ENCODE results near the gene SLC11A1.

Gene SLC11A1

DNA sequence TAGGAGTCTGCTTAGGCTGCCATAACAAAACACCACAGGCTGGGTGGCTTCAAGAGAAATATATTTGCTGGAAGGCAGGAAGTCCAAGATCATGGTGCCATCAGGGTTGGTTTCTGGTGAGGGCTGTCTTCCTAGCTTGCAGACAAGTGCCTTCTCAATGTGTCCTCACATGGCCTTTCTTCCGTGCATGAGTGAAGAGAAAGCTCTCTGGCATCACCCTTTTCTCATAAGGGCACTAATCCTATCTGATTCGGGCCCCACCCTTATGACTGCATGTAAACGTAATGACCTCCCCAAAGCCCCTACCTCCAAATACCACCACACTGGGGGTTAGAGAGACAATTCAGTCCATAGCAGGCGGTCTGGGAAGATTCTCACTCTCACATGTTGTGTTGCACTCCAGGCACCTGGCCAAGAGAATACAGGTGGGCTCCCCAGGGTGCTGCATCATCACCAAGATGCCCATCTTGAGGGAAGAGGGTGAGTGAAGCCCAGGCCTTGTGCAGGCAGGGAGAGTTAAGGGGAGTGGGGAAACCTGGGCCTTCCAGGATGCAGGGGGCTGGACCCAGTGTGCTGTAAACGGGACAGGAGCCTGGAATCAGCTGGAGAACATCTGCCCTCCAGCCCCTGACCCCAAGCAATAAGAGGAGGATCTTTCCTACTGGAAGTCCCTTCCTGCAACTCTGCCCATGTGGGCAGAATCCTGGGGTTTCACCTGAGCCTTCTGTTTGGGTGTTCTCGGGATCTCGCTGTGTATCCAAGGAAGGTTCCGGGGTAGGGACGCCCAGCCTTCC lies 15.3 kb upstream of the SLC11A1 start:
- DNase-seq (ENCODE audit: low read depth in 2 of 2) = no peak

DNA sequence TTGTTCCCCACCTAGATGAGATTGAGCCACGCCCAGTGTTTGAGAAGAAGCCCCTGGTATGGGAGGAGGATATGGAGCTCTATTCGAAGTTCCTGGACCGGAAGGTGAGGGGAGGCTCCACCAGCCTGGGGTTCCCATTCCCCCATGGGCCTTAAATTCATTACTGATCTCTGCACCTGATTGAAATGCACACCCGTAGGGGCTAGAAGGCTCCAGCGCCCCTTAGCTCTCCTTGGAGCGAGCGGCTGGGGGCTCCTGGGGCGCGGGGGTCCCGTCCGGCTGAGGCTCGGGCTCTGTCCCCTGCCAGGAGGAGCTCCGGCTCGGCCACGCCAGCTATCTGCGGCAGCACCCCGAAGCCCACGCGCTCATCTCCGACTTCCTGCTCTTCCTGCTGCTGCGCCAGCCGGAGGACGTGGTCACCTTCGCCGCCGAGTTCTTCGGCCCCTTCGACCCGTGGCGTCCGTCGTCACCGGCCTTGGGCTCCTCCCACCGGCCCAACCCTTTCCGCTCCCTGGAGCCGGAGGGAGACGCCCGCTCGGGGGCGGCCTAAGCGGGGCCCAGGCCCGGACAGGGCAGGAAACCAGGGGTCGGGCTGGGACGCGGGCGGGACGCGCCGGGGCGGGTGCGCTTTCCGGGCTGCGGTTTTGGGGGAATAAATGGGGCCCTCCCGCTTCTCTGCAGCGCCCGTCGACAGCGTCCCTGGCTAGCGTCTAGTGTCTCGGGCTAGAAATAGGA lies 14.5 kb upstream of the SLC11A1 start:
- DNase-seq (ENCODE audit: low read depth in 2 of 2) = peak; percentile 39 to 40

DNA sequence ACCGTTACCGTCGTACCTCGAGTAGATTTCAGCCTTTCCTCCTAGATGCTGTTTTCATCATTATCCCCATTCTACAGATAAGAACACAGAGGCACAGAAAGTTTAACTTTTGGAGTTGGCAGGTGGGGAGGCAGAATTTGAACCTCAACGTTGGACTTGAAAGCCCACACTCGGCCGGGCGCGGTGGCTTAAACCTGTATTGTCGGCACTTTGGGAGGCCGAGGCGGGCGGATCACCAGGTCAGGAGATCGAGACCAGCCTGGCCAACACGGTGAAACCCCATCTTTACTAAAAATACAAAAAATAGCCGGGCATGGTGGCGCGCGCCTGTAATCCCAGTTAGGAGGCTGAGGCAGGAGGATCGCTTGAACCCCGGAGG lies 13.9 kb upstream of the SLC11A1 start:
- DNase-seq (ENCODE audit: low read depth in 2 of 2) = no peak

DNA sequence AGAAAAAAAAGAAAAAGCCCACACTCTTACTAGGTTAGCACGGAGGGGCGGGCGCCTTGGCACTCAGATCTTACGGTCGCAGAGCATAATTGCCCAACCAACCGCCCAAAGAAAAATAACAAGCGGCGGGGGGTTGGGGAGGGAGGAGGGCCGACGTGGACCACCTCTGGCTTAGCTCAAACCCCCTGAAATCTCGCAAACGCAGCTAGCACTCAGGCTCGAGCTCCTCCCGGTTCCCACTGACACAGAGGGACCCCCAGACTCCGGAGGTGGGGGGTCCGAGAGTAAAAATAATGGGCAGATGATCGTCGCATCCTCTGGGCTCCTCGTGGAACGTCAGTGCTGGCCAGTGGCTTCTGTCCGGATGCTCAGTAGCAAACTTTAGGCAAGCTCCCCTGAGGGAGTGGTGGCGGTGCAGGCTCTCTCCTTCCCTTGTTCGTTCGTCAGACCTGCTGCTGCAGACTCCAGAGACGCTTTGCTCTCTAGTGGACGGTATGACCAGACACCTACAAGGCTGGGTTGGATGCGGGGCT lies 13.4 kb upstream of the SLC11A1 start:
- no peak for DNase-seq (ENCODE audit: low read depth in 2 of 2)

DNA sequence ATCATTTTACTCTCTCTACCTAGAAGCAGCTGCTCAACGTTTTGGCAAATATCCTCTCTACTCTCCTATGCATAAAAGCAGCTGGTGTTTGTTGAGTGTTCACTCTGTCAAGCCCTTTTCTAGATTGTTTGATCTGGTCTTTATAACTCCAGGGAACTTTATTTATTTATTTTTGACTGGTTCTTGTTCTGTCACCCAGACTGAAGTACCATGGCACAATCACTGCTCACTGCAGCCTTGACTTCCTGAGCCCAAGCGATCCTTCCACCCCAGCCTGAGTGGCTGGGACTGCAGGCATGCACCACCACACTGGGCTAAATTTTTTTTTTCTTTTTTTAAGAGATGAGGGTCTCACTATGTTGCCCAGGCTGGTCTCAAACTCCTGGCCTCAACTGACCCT lies 12.7 kb upstream of the SLC11A1 start:
- DNase-seq (ENCODE audit: low read depth in 2 of 2) = no peak

DNA sequence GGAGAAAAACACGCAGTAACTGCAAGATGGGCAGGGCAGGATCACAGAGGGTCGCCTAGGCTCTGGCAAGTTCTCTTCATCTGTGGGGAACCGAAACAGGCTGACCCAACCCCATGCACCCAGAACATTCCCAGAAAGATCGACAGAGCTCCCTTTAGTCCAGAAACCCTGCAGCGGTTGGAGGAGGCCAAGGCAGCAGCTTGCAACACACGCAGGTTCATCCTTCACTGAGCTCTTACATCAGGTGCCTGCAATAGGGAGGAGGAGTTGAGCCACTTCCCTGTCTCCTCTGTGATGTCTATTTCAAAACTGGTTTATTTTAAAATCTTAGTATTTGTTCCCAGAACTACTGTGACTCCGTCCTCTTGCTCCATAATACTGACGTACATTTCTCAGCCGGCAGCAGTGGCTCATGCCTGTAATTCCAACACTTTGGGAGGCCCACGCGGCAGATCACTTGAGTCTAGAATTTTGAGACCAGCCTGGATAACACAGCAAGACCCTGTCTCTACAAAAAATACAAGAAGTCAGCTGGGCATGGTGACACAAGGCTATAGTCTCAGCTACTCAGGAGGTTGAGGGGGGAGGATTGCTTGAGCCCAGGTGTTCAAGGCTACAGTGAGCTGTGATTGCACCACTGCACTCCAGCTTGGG lies 11.5 kb upstream of the SLC11A1 start:
- no peak for DNase-seq (ENCODE audit: low read depth in 2 of 2)

DNA sequence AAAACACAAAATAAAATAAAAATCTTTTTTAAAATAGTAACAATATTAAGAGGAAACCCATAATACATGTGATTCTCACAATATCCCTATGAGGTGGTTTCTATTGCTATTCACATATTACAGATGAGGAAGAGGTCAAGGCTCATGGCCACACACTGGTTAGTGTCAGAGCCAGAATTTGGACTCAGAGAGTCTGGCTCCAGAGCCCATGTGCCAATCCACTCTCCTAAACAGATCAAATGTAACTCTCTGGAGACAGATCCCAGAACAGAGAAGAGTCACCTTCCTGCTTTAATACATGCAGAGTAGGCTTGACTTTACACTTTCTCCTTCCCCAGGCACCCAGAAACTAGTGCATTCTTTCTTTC lies 10.1 kb upstream of the SLC11A1 start:
- DNase-seq (ENCODE audit: low read depth in 2 of 2) = no peak

DNA sequence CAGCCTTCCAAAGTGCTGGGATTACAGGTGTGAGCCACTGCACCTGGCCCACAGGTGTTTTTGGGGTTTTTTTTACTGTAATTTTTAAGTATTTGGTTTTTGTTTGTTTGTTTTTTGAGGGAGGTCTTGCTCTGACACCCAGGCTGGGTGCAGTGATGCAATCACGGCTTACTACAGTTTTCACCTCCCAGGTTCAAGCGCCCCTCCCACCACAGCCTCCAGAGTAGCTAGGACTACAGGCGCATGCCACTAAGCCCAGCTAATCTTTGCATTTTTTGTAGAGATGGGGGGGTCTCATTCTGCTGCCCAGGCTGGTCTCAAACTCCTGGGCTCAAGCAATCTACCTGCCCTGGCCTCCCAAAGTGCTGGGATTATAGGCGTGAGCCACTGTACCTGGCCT lies 7.3 kb upstream of the SLC11A1 start:
- no peak for DNase-seq (ENCODE audit: low read depth in 2 of 2)

DNA sequence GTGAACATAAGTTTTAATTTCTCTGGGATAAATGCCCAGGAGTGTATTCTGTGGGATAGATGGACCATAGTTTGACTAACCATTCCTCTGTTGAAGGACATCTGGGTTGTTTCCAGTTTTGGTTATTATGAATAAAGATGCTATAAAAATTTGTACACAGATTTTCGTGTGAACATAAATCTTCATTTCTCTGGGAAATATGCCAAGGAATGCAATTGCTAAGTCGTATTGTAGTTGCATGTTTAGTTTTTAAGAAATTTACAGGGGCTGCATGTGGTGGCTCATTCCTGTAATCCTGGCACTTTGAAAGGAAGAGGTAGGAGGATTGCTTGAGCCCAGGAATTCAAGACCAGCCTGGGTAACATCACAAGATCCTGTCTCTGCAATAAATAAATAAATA lies 6.9 kb upstream of the SLC11A1 start:
- no peak for DNase-seq (ENCODE audit: low read depth in 2 of 2)

DNA sequence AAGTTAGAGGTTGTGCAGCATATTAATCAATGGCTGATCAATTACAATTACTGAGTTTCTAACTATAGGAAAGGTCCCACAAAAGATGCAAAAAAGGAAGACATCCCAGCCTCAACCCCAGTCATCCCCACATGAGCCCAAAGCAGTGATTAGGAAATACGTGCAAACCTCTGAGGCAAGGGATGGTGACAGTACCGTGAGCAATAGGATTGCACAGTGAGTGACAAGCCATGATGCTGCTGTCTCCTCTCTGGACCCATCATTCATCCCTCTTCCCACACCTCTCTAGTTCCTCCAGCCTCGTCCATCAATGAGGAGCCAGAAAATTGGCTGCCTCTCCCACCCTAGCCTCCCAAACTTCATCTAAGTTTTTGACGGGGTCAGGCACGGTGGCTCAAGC lies 4.0 kb upstream of the SLC11A1 start:
- DNase-seq (ENCODE audit: low read depth in 2 of 2) = no peak

DNA sequence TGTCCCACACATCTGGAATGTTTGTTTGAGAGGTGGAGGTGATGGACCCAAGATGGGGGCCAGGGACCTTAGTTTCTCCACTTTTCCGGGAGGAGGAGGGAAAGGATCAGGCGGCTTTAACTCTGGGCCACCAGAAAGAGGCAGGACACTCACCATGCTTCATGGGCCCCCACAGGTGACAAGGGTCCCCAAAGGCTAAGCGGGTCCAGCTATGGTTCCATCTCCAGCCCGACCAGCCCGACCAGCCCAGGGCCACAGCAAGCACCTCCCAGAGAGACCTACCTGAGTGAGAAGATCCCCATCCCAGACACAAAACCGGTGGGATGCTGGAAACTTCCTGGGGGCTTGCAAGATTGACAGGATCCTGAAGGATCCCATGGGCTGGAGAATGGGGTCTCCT lies 712 bp downstream of the SLC11A1 start:
- no peak for DNase-seq (ENCODE audit: low read depth in 2 of 2)

DNA sequence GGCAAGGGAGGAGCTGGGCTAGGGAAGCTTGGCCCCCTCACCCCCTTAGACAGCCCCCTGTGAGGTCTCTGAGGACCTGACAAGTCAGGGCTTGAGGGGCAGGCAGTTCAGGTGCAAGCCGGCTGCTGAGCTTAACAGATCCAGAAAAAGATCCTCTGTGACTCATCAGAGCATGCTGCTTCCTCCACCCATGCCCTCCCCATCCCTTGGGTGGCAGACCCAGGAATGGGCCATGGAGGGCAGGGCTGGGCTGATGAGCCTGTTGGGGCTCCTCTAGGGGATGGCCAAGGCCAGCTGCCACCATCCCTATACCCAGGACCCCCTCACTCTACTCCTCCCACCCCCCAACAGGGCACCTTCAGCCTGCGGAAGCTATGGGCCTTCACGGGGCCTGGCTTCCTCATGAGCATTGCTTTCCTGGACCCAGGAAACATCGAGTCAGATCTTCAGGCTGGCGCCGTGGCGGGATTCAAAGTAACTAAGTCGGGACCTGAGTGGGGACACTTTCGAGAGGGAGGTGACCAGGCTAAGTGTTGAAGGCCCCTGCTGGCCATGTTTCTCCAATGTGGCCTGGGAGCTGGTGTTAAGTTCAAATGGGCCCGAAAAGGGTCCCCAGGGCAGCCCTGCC lies 1.9 kb downstream of the SLC11A1 start:
- no peak for DNase-seq (ENCODE audit: low read depth in 2 of 2)

DNA sequence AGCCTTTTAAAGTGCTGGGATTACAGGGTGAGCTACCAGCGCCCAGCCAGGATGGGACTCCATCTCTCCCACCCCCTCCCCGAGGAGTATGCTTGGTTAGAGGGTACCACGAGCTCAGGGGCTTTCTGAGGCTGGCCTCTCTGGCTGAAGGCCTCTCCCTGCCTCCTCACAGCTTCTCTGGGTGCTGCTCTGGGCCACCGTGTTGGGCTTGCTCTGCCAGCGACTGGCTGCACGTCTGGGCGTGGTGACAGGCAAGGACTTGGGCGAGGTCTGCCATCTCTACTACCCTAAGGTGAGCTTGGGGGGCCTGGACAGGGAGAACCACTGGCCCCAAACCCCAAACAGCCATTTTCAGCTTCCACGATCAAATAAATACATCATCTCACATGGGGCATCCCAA lies 2.9 kb downstream of the SLC11A1 start:
- no peak for DNase-seq (ENCODE audit: low read depth in 2 of 2)

DNA sequence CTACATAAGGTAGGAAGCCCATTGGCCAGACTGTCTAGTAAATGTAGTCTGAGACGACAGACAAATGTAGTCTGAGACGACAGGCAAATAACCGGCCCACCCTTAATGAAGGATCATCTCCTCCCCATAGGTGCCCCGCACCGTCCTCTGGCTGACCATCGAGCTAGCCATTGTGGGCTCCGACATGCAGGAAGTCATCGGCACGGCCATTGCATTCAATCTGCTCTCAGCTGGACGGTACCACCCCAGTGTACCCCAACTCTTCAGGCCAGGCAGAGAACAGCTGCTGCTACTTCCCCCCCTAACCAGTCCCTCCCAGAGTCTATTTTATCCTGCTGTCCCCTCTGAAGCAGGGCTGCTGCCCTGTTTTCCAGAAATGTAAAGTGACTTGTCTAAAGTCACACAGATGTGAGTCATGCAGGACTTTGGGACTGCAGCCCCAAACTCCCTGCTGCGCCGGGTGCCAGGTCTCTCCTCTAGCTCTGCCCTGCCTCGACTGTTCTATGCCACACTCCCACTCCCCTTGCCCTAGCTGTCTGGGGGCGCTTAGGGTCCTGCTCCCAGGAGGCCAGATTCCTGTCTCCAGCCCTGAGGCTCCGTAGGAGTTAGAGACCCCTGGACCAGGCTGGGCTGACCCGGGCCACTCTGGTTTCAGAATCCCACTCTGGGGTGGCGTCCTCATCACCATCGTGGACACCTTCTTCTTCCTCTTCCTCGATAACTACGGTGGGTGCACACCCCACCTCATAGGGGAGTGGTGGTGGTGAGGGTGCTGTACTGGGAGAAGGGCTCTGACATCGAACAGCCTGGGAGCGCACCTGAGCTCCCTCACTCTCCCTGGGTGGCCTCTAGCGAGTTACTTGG lies 4.7 kb downstream of the SLC11A1 start:
- DNase-seq (ENCODE audit: low read depth in 2 of 2) = no peak

DNA sequence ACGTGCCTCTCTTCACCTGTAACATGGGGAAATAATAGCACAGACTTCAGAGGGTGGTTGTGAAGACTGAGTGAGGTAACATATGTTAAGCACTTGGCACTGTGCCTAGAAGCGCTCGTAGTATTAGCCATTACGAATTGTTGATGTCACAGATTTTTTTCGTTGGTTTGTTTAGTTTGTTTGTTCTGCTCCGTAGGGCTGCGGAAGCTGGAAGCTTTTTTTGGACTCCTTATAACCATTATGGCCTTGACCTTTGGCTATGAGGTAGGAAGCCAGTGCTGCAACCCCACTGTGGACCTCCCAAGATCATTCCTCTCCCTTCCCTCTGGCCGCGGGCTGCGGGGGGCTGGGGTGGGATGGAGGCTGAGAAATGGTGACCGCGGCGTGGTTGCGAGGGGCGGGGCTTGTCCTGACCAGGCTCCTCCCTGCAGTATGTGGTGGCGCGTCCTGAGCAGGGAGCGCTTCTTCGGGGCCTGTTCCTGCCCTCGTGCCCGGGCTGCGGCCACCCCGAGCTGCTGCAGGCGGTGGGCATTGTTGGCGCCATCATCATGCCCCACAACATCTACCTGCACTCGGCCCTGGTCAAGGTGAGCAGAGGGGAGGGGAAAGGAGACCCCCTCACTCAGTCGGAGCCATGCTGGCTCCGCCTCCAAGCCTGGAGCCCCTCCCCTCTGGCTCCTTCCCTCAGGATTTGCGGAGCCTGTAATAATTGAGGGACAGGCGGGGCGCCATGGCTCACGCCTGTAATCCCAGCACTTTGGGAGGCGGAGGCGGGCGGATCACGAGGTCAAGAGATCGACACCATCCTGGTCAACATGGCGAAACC lies 5.5 kb downstream of the SLC11A1 start:
- DNase-seq (ENCODE audit: low read depth in 2 of 2) = no peak

DNA sequence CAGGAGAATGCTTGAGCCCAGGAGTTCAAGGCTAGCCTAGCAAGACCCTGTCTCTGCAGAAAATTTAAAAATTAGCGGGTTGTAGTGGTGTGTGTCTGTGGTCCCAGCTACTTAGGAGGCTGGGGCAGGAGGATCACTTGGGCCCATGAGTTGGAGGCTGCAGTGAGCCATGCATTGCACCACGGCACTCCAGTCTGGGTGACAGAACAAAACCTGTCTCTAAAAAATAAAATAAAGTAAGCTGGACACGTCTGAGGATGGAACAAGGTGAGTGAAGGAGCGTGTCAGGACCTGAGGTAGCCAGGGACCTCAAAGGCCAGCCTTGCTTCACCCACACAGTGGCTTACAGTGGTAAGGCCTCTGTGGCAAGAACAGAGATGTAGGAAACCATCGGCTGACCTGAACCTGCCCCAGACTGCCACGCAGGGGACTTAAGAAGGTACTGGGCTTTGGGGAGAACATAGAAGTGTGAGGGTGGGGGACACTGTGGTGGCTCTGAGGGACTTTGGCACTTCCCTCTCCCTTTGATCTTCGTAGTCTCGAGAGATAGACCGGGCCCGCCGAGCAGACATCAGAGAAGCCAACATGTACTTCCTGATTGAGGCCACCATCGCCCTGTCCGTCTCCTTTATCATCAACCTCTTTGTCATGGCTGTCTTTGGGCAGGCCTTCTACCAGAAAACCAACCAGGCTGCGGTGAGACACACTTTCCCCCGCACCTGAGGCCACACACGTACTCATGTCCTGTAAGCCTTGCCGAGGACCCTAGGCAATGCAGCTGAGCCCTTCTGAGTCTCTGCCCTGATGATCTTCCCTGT lies 7.5 kb downstream of the SLC11A1 start:
- no peak for DNase-seq (ENCODE audit: low read depth in 2 of 2)

DNA sequence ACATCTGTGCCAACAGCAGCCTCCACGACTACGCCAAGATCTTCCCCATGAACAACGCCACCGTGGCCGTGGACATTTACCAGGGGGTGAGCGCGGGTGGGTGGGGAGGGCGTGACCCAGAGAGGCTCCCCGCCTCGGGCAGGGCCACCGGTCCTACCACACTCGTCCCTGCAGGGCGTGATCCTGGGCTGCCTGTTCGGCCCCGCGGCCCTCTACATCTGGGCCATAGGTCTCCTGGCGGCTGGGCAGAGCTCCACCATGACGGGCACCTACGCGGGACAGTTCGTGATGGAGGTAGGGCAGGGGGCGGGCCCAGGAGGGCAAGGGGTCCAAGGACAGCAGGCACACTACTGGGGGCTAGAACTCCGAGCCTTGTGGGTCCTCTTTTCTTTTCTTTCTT lies 9.1 kb downstream of the SLC11A1 start:
- DNase-seq (ENCODE audit: low read depth in 2 of 2) = no peak

DNA sequence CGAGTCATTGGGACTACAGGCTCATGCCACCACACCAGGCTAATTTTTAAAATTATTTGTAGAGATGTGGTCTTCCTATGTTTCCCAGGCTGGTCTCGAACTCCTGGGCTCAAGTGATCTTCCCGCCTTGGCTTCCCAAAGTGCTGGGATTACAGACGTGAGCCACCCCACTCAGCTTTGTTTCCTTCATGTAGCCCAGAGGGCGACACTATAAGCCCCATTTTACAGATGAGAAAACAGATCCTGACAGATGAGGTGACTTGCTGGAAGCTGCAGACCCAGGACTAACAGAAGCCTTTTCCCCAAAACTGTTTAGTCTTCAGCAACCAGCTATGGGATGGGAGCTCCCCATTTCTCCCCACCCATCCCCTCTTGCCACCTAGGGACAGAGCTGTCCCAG lies 10.4 kb downstream of the SLC11A1 start:
- no peak for DNase-seq (ENCODE audit: low read depth in 2 of 2)

DNA sequence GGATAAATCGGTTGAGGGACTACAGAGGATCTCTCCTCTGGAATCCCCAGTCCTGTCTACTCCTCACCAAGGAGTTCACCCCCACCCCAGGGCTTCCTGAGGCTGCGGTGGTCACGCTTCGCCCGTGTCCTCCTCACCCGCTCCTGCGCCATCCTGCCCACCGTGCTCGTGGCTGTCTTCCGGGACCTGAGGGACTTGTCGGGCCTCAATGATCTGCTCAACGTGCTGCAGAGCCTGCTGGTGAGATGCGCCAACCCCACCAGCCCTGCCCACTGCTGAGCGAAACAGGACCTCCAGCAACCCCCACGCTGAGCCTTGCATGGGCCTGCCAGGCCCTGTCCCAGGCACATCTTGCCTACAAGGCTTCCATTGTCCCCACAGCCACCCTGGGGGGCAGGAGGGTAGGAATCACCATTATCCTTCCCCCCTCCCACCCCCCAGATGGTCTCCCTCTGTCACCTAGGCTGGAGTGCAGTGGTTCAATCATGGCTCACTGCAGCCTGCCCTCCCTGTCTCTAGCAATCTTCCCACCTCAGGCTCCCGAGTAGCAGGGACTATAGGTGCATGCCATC lies 10.9 kb downstream of the SLC11A1 start:
- DNase-seq (ENCODE audit: low read depth in 2 of 2) = no peak

Data from stimulated activated CD8-positive, alpha-beta memory T cell treated with anti-CD3 and anti-CD28 coated beads, Interleukin-2, amount 100 ng/mL, for 1 hour (primary cell).